ENCODE results near the gene SPNS1.
"Not testable (repeated sequence)": the region's sequence is repeated elsewhere in the genome, so short reads cannot be mapped to it uniquely, and the experiment has no call there.

Gene SPNS1

GRCh38 chr16:28958216-28958615 lies 16.4 kb upstream of the SPNS1 start:
- DNase-seq: no peak

DNA sequence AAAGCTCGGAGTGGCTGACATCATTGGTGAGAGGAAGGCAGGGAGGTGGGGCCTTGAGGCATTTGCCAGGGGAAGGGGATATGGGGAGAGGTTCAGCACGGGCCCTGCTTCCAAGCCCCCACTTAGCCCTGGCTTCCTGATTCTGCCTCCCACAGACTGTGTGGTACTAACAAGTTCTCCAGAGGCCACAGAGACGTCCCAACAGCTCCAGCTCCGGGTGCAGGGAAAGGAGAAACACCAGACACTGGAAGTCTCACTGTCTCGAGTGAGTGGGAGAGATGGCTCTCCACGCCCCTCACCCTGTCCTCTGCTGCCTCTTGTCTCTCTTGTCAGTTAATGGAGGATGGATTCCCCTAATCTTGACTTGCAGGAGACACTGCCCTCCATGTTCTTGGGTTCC lies 15.7 kb upstream of the SPNS1 start:
- no peak for DNase-seq

GRCh38 chr16:28964072-28964471 lies 10.5 kb upstream of the SPNS1 start:
- no peak for DNase-seq

DNA sequence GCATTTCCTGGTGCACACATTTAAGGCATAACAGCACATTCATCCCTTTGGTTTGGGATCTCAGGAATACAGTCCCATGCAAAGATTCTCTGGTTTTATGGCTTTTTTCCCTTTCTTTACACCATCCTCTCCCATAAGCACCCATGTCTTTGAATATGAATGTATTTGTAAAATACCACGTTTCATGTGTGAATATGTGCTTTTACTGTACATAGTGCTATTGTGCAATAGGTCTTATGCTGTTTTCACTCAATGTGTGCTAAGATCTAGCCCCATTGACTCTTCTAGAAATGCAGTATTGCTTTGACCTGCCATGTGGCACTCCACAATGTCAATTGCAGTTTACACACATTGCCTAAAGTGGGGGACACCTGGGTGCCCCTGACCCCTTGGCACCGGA lies 10.1 kb upstream of the SPNS1 start:
- DNase-seq: no peak

DNA sequence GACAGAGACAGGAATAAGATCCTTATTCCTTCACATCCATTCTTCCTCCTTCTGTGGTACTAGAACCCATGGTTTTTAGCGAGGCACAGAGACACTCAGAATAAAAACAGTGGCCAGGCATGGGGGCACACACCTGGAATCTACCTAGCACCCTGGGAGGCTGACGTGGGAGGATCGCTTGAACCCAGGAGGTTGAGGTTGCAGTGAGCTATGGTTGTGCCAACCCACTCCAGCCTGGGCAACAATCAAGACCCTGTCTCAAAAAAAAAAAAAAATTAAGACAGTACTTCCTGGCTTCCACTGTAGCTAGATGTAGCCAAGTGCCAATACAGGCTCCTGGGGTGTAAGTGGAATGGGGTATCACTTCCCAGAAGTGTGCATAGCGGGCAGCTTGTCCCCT lies 7.4 kb upstream of the SPNS1 start:
- no peak for DNase-seq

DNA sequence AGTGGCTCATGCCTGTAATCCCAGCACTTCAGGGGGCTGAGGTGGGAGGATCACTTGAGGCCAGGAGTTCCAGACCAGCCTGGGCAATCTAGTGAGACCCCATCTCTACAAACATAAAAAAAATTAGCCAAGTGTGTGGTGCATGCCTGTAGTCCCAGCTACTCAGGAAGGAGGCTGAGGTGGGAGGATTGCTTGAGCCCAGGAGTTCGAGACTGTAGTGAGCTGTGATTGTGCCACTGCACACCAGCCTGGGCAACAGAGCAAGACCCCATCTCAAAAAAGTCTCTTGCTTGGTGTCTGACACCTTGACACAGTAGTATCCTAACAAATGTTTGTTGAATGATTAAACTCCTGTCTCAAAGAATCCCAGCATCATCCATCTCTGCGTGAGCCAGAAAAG lies 4.9 kb upstream of the SPNS1 start:
- DNase-seq: not testable (repeated sequence)

DNA sequence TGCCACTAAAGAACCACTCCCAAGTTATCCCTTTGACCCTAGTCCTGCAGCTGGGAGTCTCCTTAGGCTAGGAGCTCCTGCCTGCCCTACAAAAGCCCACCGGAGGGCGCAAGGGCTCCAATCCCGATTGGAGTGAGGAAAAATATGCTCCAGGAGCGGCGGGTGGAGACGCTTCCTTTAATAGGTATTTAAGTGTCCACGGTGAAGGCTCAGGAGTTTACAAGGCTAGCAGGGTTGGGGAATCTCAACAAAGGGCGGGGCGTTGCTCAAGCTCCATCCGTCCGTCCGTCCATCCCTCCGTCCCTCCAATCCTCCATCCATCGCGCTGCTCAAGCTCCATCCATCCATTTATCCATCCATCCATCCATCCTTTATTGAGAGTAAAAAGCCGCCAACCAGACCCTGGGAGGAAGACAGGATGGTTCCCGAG lies 556 bp upstream of the SPNS1 start:
- peak; percentile 32 to 70 for DNase-seq

DNA sequence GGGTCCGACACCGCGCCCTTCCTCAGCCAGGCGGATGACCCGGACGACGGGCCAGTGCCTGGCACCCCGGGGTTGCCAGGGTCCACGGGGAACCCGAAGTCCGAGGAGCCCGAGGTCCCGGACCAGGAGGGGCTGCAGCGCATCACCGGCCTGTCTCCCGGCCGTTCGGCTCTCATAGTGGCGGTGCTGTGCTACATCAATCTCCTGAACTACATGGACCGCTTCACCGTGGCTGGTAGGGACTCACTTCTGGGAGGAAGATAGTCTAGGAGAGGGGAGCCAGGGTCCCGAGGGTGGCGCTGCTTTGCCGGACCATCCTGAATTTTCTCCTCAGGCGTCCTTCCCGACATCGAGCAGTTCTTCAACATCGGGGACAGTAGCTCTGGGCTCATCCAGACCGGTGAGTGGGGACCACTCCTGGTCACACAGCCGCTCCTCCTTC lies 601 bp downstream of the SPNS1 start:
- DNase-seq: peak in 1 of 2 experiments; percentile 13

GRCh38 chr16:28977703-28978662 lies 3.4 kb downstream of the SPNS1 start:
- peak in 1 of 2 experiments; percentile 57 for DNase-seq

DNA sequence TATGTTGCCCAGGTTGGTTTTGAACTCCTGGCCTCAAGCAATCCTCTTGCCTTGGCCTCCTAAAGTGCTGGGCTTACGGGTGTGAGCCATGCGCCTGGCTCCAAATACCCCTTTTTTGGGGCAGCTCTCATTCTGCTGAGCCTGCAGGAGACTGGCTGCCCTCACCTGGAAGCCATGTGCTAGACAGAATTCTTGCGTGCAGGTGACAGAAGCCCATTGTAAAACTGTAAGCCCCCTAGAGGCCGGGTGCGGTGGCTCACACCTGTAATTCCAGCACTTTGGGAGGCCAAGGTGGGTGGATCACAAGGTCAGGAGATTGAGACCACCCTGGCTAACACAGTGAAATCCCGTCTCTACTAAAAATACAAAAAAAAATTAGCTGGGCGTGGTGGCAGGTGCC lies 5.8 kb downstream of the SPNS1 start:
- peak in 1 of 2 experiments; percentile 19 for DNase-seq

GRCh38 chr16:28980929-28981328 lies 6.4 kb downstream of the SPNS1 start:
- DNase-seq: no peak

GRCh38 chr16:28981517-28981916 lies 6.9 kb downstream of the SPNS1 start:
- DNase-seq: peak in 1 of 2 experiments; percentile 47

- no peak for DNase-seq
Measured at GRCh38 chr16:28982418-28982817, 7.8 kb downstream of the SPNS1 start.

DNA sequence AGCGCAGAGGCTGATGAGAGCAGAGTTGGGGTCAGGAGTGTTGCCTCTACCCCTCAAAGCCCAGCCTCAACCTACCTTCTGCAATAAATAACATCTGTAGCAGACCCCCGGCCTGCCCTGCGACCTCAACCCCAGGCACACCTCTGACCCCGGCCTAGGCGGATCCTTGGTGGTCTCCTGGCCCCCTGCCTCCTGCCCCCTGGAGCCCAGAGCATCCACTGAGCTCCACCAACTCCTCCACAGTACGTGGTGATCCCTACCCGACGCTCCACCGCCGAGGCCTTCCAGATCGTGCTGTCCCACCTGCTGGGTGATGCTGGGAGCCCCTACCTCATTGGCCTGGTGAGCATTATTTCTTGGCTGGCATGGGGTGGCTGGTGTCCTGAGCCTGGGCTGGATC lies 8.4 kb downstream of the SPNS1 start:
- DNase-seq: no peak

GRCh38 chr16:28983644-28984043 lies 9.1 kb downstream of the SPNS1 start:
- no peak for DNase-seq

- no peak for DNase-seq
Measured at GRCh38 chr16:28984091-28984490, 9.5 kb downstream of the SPNS1 start.

DNA sequence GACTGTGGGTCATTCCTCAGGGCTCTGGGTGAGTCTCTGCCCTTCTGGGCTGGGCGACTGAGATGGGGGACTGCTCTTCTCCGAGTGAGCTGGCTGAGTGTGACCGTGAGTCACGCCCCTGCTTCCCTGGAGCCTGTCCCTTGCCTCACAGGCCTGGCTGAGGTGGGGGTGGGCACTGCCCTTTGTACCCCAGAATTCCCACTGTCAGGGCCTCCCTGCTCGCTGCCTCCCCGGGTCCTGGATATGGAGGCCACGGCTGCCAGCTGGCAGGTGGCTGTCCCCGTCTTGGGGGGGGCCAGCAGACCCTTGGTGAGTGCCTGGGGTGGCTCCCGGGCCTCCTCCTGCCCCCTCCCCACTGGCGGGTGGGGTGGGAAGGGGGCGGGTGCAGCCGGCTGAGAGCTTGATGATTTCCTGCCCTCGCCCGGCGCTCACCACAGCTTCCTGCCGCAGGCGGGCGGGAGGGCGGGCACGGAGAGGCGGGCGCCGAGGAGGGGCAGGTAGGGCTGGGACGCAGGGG lies 10.1 kb downstream of the SPNS1 start, which contains the start of gene LAT:
LAT (plus strand) TSS at position 434 of the 517 bp plus-strand sequence. CDS start 366 bp downstream, outside the sequence.
- peak in 1 of 2 experiments; percentile 3 for DNase-seq

DNA sequence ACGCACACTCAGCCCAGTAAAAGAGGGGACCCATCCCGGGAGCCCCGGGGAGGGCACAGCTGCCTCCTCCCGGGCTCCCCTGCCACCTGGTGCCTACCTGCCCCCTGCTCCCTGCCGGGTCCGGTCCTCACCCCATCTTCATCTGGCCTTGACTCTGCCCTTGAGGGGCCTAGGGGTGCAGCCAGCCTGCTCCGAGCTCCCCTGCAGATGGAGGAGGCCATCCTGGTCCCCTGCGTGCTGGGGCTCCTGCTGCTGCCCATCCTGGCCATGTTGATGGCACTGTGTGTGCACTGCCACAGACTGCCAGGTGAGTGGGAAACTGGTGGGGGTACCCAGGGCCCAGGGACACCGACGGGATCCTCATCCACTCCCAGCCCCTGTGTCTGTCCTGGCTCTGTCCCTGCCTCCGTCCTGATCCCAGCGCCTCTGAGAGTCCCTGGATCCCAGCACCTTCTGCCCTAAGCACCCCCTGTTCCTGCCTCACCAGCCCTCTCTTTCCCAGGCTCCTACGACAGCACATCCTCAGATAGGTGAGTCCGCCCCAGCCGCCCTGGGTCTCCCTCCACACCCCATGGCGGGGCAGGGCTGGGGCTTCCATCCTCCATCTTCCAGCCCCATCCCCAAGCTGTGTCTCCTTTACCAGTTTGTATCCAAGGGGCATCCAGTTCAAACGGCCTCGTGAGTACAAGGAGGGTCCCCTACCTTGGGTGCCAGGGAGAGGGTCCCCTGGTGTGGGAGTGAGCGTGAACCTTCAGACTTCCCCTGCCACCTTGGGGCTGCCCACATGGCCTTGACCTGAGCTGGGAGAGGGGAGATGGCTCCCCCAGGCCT lies 10.8 kb downstream of the SPNS1 start:
- DNase-seq: no peak

- no peak for DNase-seq
Measured at GRCh38 chr16:28986046-28986445, 11.5 kb downstream of the SPNS1 start.

DNA sequence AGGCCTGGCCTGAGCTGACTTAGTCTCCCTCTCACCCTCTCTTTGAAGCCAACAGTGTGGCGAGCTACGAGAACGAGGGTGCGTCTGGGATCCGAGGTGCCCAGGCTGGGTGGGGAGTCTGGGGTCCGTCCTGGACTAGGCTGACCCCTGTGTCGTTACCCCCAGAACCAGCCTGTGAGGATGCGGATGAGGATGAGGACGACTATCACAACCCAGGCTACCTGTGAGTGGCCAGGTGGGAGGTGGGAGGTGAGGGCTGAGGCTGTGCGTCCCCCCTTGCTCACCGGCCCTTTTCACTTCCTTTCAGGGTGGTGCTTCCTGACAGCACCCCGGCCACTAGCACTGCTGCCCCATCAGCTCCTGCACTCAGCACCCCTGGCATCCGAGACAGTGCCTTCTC lies 11.9 kb downstream of the SPNS1 start:
- DNase-seq: no peak

DNA sequence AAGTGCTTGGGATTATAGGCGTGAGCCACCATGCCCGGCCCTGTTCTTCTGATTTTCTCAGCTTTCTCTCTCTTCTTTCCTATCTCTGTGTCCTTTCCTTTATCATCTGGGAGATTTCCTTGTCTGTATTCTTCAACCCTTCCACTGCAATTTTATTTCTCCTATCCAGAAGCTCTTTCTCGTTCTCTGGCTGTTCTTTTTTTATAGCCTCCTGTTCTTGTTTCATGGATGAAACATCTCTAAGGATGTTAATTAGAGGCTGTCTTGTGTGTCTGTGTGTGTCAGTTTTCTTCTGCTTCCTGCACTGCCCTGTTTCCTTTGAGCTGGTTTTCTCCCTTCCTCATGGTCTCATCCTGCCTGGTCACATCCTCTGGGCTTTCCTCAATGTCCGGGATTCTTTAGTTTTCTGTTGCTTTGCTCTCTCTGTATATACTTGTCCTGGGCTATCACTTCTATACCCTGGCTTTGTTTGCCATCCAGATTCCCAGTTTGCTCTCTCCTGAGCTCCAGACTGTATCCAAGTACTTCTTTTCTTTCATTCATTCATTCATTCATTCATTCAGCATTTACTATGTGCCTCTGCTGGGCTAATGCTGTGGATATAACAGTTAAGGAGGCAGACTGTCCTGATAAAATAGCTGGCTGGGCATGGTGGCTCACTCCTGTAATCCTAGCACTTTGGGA lies 12.7 kb downstream of the SPNS1 start:
- no peak for DNase-seq

- no peak for DNase-seq
Measured at GRCh38 chr16:28989363-28989762, 14.8 kb downstream of the SPNS1 start.

Measured in NCI-H526 (cell line).